ENCODE results near the gene CRYBA4.

GRCh38 chr22:26597026-26597425, 24.7 kb upstream of the CRYBA4 start:
- TF ChIP-seq CTCF (IDR thresholded peaks at IDR 0.05; ENCODE audit: low read depth, low read length, missing input control) (no peak), REST (IDR thresholded peaks at IDR 0.05) (no peak), MAX (IDR thresholded peaks at IDR 0.05) (no peak), NR2F2 (IDR thresholded peaks at IDR 0.05) (no peak), SP1 (IDR thresholded peaks at IDR 0.05) (no peak), EGR1 (IDR thresholded peaks at IDR 0.05; ENCODE audit: low read depth in 2 of 2) (no peak), JUND (IDR thresholded peaks at IDR 0.05) (no peak), ATF3 (IDR thresholded peaks at IDR 0.05) (no peak), FOXA1 (IDR thresholded peaks at IDR 0.05) (no peak), TAF1 (conservative IDR thresholded peaks at IDR 0.05) (no peak), ZBTB33 (IDR thresholded peaks at IDR 0.05) (no peak)

Measured in liver (tissue), 3 donors.